Measurements from ENCODE around the gene LARP4B. TPM values are rescaled to one million over a fixed set of nuclear protein-coding genes. Genes with fewer than 3 reads are reported as not detected.
A peak's percentile ranks its signal among the peaks of the same experiment; 100 is the strongest.

LARP4B gene
- total and polyA plus RNA-seq, 2 of the 13 experiments (the other 11 are each of a cell fraction or from before 2014, with no cell fraction given): 19.5 to 30.2 TPM

- H3K4me2 ChIP-seq (ENCODE audit: low read depth, low read length): no peak overlapping the region
- H3K27ac ChIP-seq (ENCODE audit: extremely low read length, insufficient read depth, low read length): no peak overlapping the region
- WGBS (ENCODE audit: low lambda C conversion rate): 50% methylated on average over 2 of the region's 17 CpGs
- H3K27me3 ChIP-seq (ENCODE audit: control insufficient read depth in 1 of 2, insufficient read depth in 2 of 2, low read length in 2 of 2): peaks cover 8 to 54% of the 10 kb centered on the region in 2 experiments; a peak in 4 of 5 replicates
- ATAC-seq (no peak), FAIRE-seq (no peak), DNase-seq (ENCODE audit: low spot score) (no peak)
- TF ChIP-seq ZNF124 (CRISPR knock-in tag; IDR thresholded peaks at IDR 0.05) (no peak), BATF2 (CRISPR knock-in tag; IDR thresholded peaks at IDR 0.05) (no peak), MEIS2 (CRISPR knock-in tag; IDR thresholded peaks at IDR 0.05) (no peak)
- H2AFZ ChIP-seq (ENCODE audit: low read length): no peak overlapping the region
- no peak overlapping the region for H3K9ac ChIP-seq (ENCODE audit: insufficient read depth, low read depth, low read length)
- CTCF ChIA-PET (ENCODE audit: low intra/inter-chr PET ratio, low total read pairs): no interaction called here
- no peak overlapping the region for H3K4me3 ChIP-seq (replicated peaks in 1 of 3; ENCODE audit: insufficient read depth in 1 of 3, low read depth in 2 of 3, low read length in 3 of 3)
- H3K79me2 ChIP-seq (ENCODE audit: insufficient read depth, low read length): no peaks in the 10 kb centered on the region
- no peaks in the 10 kb centered on the region for H3K4me1 ChIP-seq (ENCODE audit: insufficient read depth, low read length)
- intact Hi-C loops (cut with micrococcal nuclease; ENCODE audit: unreplicated experiment): no loop called here
- no peaks in the 10 kb centered on the region for H4K20me1 ChIP-seq (ENCODE audit: insufficient read depth, low read length)
- BruUV-seq (replicated peaks): no TSS peak
- no peaks in the 10 kb centered on the region for H3K36me3 ChIP-seq (replicated peaks in 1 of 2; ENCODE audit: control insufficient read depth in 1 of 2, insufficient read depth in 2 of 2, low read length in 2 of 2)
- no peaks in the 10 kb centered on the region for H3K9me3 ChIP-seq (ENCODE audit: low read length)
- in situ Hi-C loops (cut with HindIII; ENCODE audit: extremely low pct_ligation_motif_present, low pct_unique_long_range_greater_than_20kb): loop anchor here (5.0 kb wide), 1 partner anchor 64 kb away; no protein-coding TSS in a partner anchor
- POLR2A ChIA-PET: no interaction called here
These were observed 154.7 kb downstream of the LARP4B start for GRCh38 chr10:776772-777171.

GRCh38 chr10:775245-776075, 156.0 kb downstream of the LARP4B start:
- DNase-seq (ENCODE audit: low spot score): no peak

More at GRCh38 chr10:775245-776075, 156.0 kb downstream of the LARP4B start:
- ATAC-seq: peak; percentile 15; the same call in 2 of the 3 replicates
- ChIA-PET POLR2A (no interaction called here), CTCF (ENCODE audit: low intra/inter-chr PET ratio, low total read pairs) (no interaction called here)
- 37% methylated on average over 20 of the region's 38 CpGs for WGBS (ENCODE audit: low lambda C conversion rate)
- no peaks in the 10 kb centered on the region for H3K4me1 ChIP-seq (ENCODE audit: insufficient read depth, low read length)
- H4K20me1 ChIP-seq (ENCODE audit: insufficient read depth, low read length): no peaks in the 10 kb centered on the region
- no peak overlapping the region for H3K27ac ChIP-seq (ENCODE audit: extremely low read length, insufficient read depth, low read length)
- intact Hi-C loops (cut with micrococcal nuclease; ENCODE audit: unreplicated experiment) (no loop called here), in situ Hi-C loops (cut with HindIII; ENCODE audit: extremely low pct_ligation_motif_present, low pct_unique_long_range_greater_than_20kb) (loop anchor here (5.0 kb wide), 1 partner anchor 63 kb away; no protein-coding TSS in a partner anchor)
- TF ChIP-seq KLF12 (CRISPR knock-in tag; IDR thresholded peaks at IDR 0.05; ENCODE audit: borderline replicate concordance): no peak
- no peak for TF ChIP-seq ZFP1 (CRISPR knock-in tag; IDR thresholded peaks at IDR 0.05)
- H3K9ac ChIP-seq (ENCODE audit: insufficient read depth, low read depth, low read length): no peak overlapping the region
- FAIRE-seq: no peak
- no peak overlapping the region for H2AFZ ChIP-seq (ENCODE audit: low read length)
- no TSS peak for BruUV-seq (replicated peaks)
- H3K36me3 ChIP-seq (replicated peaks in 1 of 2; ENCODE audit: control insufficient read depth in 1 of 2, insufficient read depth in 2 of 2, low read length in 2 of 2): no peaks in the 10 kb centered on the region
- peaks cover 8 to 61% of the 10 kb centered on the region in 2 experiments; a peak in 4 of 5 replicates for H3K27me3 ChIP-seq (ENCODE audit: control insufficient read depth in 1 of 2, insufficient read depth in 2 of 2, low read length in 2 of 2)
- no peaks in the 10 kb centered on the region for H3K9me3 ChIP-seq (ENCODE audit: low read length)
- H3K4me2 ChIP-seq (ENCODE audit: low read depth, low read length): no peak overlapping the region
- no peaks in the 10 kb centered on the region for H3K79me2 ChIP-seq (ENCODE audit: insufficient read depth, low read length)
- H3K4me3 ChIP-seq (replicated peaks in 1 of 3; ENCODE audit: insufficient read depth in 1 of 3, low read depth in 2 of 3, low read length in 3 of 3): no peak overlapping the region
